HepG2 (cell line): ENCODE measurements around the gene PDLIM7. TPM values are rescaled to one million over a fixed set of nuclear protein-coding genes. Genes with fewer than 3 reads are reported as not detected.

Source experiments
- ATF6 ChIP-seq: sonication (generic); formaldehyde crosslinking; conservative IDR thresholded peaks from 2 replicates; pipeline ENCODE4 v1.4.0; 2020; ENCODE audit warnings: missing genetic modification reagents
- DMTF1 ChIP-seq: sonication (generic); formaldehyde crosslinking; IDR thresholded peaks from 2 replicates; pipeline ENCODE4 v1.4.0; 2020; ENCODE audit warnings: mild to moderate bottlenecking, missing genetic modification reagents
- FOXO4 ChIP-seq: sonication (generic); formaldehyde crosslinking; conservative IDR thresholded peaks from 2 replicates; pipeline ENCODE4 v1.8.1; 2023; ENCODE audit warnings: missing genetic modification reagents
- GLI4 ChIP-seq: sonication (generic); formaldehyde crosslinking; IDR thresholded peaks from 2 replicates; pipeline ENCODE4 v1.5.1; 2020; ENCODE audit warnings: missing genetic modification reagents, mild to moderate bottlenecking, moderate library complexity, borderline replicate concordance
- MAFK ChIP-seq, 2 experiments: IDR thresholded peaks in 1 of 2; conservative IDR thresholded peaks in 1 of 2; 2 replicates each; pipeline ENCODE4 v1.6.1; 2011; ENCODE audit warnings: improper control_type of control experiment in 2 of 2, low read length in 2 of 2
- MTERF4 ChIP-seq: sonication (generic); formaldehyde crosslinking; IDR thresholded peaks from 2 replicates; pipeline ENCODE4 v1.8.0; 2023; ENCODE audit warnings: mild to moderate bottlenecking, missing genetic modification reagents
- PLSCR1 ChIP-seq: sonication (generic); formaldehyde crosslinking; IDR thresholded peaks from 2 replicates; pipeline ENCODE4 v1.5.0; 2020; ENCODE audit warnings: missing genetic modification reagents, mild to moderate bottlenecking, borderline replicate concordance
- POLR2A ChIP-seq, 2 experiments: IDR thresholded peaks; 2 replicates each; pipeline ENCODE4 v1.6.1; 2011; ENCODE audit warnings: low read depth in 2 of 2, low read length in 2 of 2, mild to moderate bottlenecking in 1 of 2, moderate library complexity in 1 of 2; ENCODE audit not compliant: insufficient read depth in 1 of 2
- PRPF4 ChIP-seq: fragments of 200-400 bp; formaldehyde crosslinking; IDR thresholded peaks from 2 replicates; pipeline ENCODE4 v1.6.1; 2016; ENCODE audit warnings: low read length, low read depth; ENCODE audit not compliant: poor library complexity, severe bottlenecking
- RORA ChIP-seq: sonication (generic); formaldehyde crosslinking; IDR thresholded peaks from 2 replicates; pipeline ENCODE4 v1.5.0; 2020; ENCODE audit warnings: mild to moderate bottlenecking, missing genetic modification reagents, moderate library complexity
- SAFB2 ChIP-seq: sonication (generic); formaldehyde crosslinking; IDR thresholded peaks from 2 replicates; pipeline ENCODE4 v1.5.1; 2020; ENCODE audit warnings: missing genetic modification reagents, low read depth, mild to moderate bottlenecking, borderline replicate concordance
- SKI ChIP-seq: fragments of 450-650 bp; IDR thresholded peaks from one replicate; pipeline ENCODE4 v1.6.1; 2018; ENCODE audit warnings: mild to moderate bottlenecking; ENCODE audit not compliant: partially characterized antibody
- SMC3 ChIP-seq: IDR thresholded peaks from 2 replicates; pipeline ENCODE4 v1.6.1; 2011; ENCODE audit warnings: low read length, improper control_type of control experiment
- TCF7L2 ChIP-seq: IDR thresholded peaks from 2 replicates; pipeline ENCODE4 v1.6.1; 2011; ENCODE audit warnings: mild to moderate bottlenecking, low read depth, low read length, moderate library complexity
- ZBTB10 ChIP-seq: sonication (generic); formaldehyde crosslinking; IDR thresholded peaks from 2 replicates; pipeline ENCODE4 v1.4.0; 2020; ENCODE audit warnings: missing genetic modification reagents, borderline replicate concordance
- ZBTB7B ChIP-seq: sonication (generic); formaldehyde crosslinking; IDR thresholded peaks from 2 replicates; pipeline ENCODE4 v1.4.0; 2020; ENCODE audit warnings: missing genetic modification reagents
- ZFP1 ChIP-seq: IDR thresholded peaks from 2 replicates; pipeline ENCODE4 v1.6.1; 2016
- ZMAT5 ChIP-seq: sonication (generic); formaldehyde crosslinking; IDR thresholded peaks from 2 replicates; pipeline ENCODE4 v1.5.0; 2020; ENCODE audit warnings: mild to moderate bottlenecking, low read depth, missing genetic modification reagents, borderline replicate concordance
- polyA plus RNA-seq, 8 experiments: library from polyadenylated mRNA; depleted of rRNA in 3 of 8; stranded (reverse) in 7 of 8; unstranded in 1 of 8; fragments of >200 nt; fragmentation: Illumina TruSeq in 4 of 8; extraction: Trizol in 4 of 8; gene quantifications; 2 replicates each; pipeline versions ENCODE4 v1.2.1 to v1.2.3, GENCODE V29; 2011 to 2016; ENCODE audit warnings: low read depth in 4 of 8, missing spikeins in 1 of 8, mixed read lengths in 1 of 8; ENCODE audit not compliant: insufficient read depth in 1 of 8
- total RNA-seq, 5 experiments: library from RNA; depleted of rRNA; stranded (reverse); fragments of >200 nt; fragmentation: Illumina TruSeq; extraction: Trizol; gene quantifications; 2 replicates each; pipeline ENCODE4 v1.2.3, GENCODE V29; 2016; ENCODE audit warnings: low read depth in 1 of 5

Gene PDLIM7
- total and polyA plus RNA-seq, 2 of the 13 experiments (the other 11 are each of a cell fraction or from before 2014, with no cell fraction given) = 21.1 to 31.3 TPM

- TF ChIP-seq RORA (CRISPR knock-in tag) (no peak), DMTF1 (no peak), ATF6 (no peak), ZFP1 (CRISPR knock-in tag) (no peak), SAFB2 (no peak), SMC3 (no peak), PLSCR1 (no peak), ZMAT5 (CRISPR knock-in tag) (no peak), MTERF4 (no peak; the same call in 1 of the 2 replicates), ZBTB7B (CRISPR knock-in tag) (0 out of 2 replicates have a peak, but pooled peaks have one; percentile 42), MAFK (conservative IDR thresholded peaks at IDR 0.05 in 1 of 2, IDR thresholded peaks at IDR 0.05 in 1 of 2; ENCODE audit: low read length in 2 of 2) (peak; percentile 53 to 70; a peak in 2 of 4 replicates), ZBTB10 (CRISPR knock-in tag) (no peak), TCF7L2 (no peak), PRPF4 (no peak), FOXO4 (CRISPR knock-in tag) (no peak), POLR2A (IDR thresholded peaks at IDR 0.05; ENCODE audit: insufficient read depth in 1 of 2, low read depth in 2 of 2, low read length in 2 of 2) (peak in 1 of 2 experiments; percentile 85; a peak in 2 of 4 replicates), SKI (no peak), GLI4 (CRISPR knock-in tag) (no peak)
Measured at GRCh38 chr5:177447611-177448243, 49.7 kb downstream of the PDLIM7 start (continued).
